Measurements from ENCODE around the gene DEGS2.

Gene DEGS2

DNA sequence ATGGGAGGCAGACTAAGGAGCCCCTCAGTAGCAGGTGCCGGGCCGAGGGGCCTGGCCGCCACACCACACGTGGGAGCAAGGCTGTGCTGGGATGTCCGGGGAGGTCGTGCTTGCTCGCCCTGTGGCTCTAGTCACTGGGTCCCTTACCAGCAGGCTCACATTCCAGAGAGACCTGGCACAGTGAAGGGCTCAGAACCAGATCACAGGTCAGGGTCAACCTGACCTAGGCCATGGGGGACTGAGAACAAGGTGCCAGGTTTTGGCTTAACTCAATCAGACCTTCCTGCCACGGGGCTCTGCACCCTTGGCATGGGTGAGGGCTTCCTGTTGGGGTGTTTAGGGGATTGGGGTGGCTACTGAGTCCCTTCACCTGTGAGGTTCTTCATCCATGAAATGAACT lies 22.3 kb downstream of the DEGS2 start:
- DNase-seq (ENCODE audit: insufficient read length) (no peak), FAIRE-seq (no peak)

GRCh38 chr14:100135784-100136183 lies 23.7 kb downstream of the DEGS2 start:
- no peak for TF ChIP-seq TAF1 (IDR thresholded peaks at IDR 0.05; ENCODE audit: borderline replicate concordance, low read depth, low read length)
- no peak for TF ChIP-seq POLR2A (IDR thresholded peaks at IDR 0.05; ENCODE audit: low read depth, low read length)
- TF ChIP-seq POLR2AphosphoS5 (IDR thresholded peaks at IDR 0.05; ENCODE audit: low read depth, low read length), result no peak
- DNase-seq (ENCODE audit: insufficient read length) (no peak), FAIRE-seq (no peak)

More for the DNA sequence above, 22.3 kb downstream of the DEGS2 start:
- TF ChIP-seq POLR2AphosphoS5 (IDR thresholded peaks at IDR 0.05; ENCODE audit: low read depth, low read length), result no peak
- TF ChIP-seq POLR2A (IDR thresholded peaks at IDR 0.05; ENCODE audit: low read depth, low read length), result no peak
- no peak for TF ChIP-seq TAF1 (IDR thresholded peaks at IDR 0.05; ENCODE audit: borderline replicate concordance, low read depth, low read length)

GRCh38 chr14:100135073-100135472 lies 24.4 kb downstream of the DEGS2 start:
- TF ChIP-seq POLR2A (IDR thresholded peaks at IDR 0.05; ENCODE audit: low read depth, low read length), result no peak
- TF ChIP-seq POLR2AphosphoS5 (IDR thresholded peaks at IDR 0.05; ENCODE audit: low read depth, low read length), result no peak
- no peak for TF ChIP-seq TAF1 (IDR thresholded peaks at IDR 0.05; ENCODE audit: borderline replicate concordance, low read depth, low read length)
- DNase-seq (ENCODE audit: insufficient read length) (no peak), FAIRE-seq (no peak)

DNA sequence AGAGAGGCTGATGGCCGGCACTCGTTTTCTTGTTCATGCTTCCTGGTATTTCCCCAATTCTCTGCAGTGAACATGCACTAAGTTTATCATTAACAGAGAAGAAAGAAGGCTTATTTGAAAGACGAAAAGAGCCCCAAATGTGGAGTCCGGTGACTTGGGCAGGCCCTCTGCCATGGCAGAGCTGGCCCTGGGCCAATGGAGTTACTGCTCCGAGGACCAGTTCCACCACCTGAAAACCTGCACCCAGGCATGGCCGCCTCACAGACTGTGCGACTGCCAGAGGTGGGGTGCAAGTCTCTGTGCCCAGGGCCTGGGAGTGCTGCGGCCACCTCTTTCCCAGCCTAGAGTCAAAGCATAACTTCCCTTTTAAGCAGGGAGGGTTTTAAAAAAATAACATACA lies 24.9 kb downstream of the DEGS2 start:
- DNase-seq (ENCODE audit: insufficient read length) (no peak), FAIRE-seq (no peak)
- no peak for TF ChIP-seq TAF1 (IDR thresholded peaks at IDR 0.05; ENCODE audit: borderline replicate concordance, low read depth, low read length)
- no peak for TF ChIP-seq POLR2AphosphoS5 (IDR thresholded peaks at IDR 0.05; ENCODE audit: low read depth, low read length)
- no peak for TF ChIP-seq POLR2A (IDR thresholded peaks at IDR 0.05; ENCODE audit: low read depth, low read length)

DNA sequence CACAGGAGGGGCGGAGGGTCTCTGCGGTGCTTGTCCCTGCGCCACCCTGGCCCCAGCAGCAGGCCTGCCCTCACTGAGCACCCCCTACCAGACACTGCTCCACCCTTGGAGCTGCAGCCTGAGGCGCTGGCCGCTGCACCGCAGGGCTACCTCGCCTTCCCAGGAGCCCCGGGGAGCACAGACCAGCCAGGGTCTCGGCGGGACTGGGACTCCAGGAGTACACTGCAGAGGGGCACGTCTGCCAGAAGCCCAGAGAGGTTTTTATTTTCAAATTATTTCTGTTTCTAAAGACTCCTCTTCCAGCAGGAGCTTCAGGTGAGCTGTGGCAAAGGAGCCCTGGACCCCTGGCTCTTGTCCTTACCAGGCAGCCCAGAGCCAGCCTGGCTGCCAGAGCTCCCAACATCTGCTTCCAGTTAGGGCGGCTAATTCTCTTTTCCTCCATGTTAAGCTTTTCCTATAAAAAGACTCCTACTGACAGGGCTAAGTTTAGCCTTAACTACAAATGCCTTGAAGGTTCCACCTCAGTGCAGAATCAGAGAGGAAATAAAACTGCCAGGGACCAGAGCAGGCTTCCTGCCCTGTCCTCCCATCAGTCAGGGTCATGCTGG lies 26.4 kb downstream of the DEGS2 start:
- FAIRE-seq, result no peak
- no peak for DNase-seq (ENCODE audit: insufficient read length)
- no peak for TF ChIP-seq TAF1 (IDR thresholded peaks at IDR 0.05; ENCODE audit: borderline replicate concordance, low read depth, low read length)
- TF ChIP-seq POLR2AphosphoS5 (IDR thresholded peaks at IDR 0.05; ENCODE audit: low read depth, low read length), result no peak
- TF ChIP-seq POLR2A (IDR thresholded peaks at IDR 0.05; ENCODE audit: low read depth, low read length), result no peak

DNA sequence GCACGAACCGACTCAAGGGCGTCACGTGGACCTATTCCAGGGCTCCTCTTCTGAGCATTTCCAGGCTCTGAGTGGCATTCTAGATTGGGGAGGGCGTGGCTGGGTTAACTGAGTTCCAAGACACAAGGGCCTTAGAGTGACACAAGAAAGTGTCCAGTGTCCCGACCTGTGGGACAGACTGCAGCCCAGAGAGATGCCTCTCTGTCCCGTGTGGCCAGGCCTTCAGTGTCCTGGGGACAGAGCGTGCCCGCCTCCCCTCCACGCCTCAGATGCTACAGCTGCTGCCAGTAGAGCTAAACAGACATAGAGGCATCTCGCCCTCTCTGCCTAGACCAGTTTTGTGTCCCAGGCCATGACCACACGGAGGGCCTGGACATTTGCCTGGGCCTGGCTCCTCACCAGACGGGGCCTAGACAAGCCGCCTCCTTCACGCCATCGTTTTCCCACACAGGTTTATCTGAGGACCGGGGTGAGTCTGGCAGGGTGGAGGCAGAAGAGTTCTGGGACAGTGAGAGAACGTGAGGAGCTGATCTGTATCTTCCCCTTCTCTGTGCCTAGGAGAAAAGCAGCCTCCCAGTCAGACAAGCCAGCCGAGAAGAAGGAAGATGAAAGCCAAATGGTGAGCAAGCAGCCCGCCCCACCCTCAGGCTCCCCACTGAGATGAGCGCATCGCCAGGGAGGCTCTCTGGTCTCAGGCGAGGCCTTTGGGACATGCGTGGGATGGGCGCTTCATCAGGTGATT lies 27.1 kb downstream of the DEGS2 start:
- no peak for FAIRE-seq
- DNase-seq (ENCODE audit: insufficient read length), result no peak
- TF ChIP-seq TAF1 (IDR thresholded peaks at IDR 0.05; ENCODE audit: borderline replicate concordance, low read depth, low read length), result no peak

- DNase-seq (ENCODE audit: insufficient read length), result no peak
- FAIRE-seq, result no peak
- TF ChIP-seq TAF1 (IDR thresholded peaks at IDR 0.05; ENCODE audit: borderline replicate concordance, low read depth, low read length) (no peak), POLR2A (IDR thresholded peaks at IDR 0.05; ENCODE audit: low read depth, low read length) (no peak), POLR2AphosphoS5 (IDR thresholded peaks at IDR 0.05; ENCODE audit: low read depth, low read length) (no peak)
Observed at GRCh38 chr14:100131181-100131580, 28.3 kb downstream of the DEGS2 start.

DNA sequence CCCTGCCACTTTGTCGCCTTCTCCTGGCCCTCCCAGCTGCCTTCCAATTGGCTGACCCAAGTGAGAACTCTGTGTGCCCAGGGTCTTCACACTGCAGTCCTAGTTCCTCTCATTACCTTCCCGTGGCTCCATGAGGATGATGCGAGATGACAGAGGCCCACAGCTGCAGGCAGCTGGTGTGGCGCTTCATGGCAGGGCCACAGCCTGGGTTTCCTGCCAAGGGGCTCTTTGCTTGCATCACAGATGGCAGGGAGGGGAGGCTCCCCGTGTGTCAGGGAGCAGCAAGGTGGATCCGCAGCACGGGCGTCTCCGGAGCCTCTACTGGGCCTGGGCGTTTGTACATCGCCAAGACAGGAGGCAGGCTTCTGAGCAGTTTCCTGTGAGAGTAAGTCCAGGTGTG lies 28.9 kb downstream of the DEGS2 start:
- no peak for DNase-seq (ENCODE audit: insufficient read length)
- TF ChIP-seq POLR2AphosphoS5 (IDR thresholded peaks at IDR 0.05; ENCODE audit: low read depth, low read length), result no peak
- no peak for TF ChIP-seq POLR2A (IDR thresholded peaks at IDR 0.05; ENCODE audit: low read depth, low read length)
- TF ChIP-seq TAF1 (IDR thresholded peaks at IDR 0.05; ENCODE audit: borderline replicate concordance, low read depth, low read length), result no peak
- FAIRE-seq, result no peak

DNA sequence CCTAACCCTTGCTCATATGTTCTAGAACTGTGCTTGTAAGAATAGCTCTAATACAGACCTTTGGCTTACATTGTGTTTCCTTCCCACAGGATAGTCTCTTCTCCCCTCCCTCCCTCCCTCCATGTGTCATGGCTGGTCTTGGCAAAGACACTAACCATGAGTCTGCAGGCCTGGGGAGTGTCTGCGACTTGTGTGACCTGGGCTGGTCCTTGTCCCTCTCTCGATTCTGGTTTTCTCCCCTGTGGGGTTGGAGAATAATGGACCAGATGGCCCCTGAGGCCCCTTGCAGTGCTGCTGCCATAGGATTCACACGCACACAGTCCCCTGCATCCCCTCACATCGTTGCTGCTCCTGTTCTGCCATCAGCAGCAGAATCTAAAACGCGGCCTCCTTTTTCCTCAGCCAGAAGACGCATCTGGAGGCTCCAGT lies 30.3 kb downstream of the DEGS2 start:
- no peak for FAIRE-seq
- TF ChIP-seq TAF1 (IDR thresholded peaks at IDR 0.05; ENCODE audit: borderline replicate concordance, low read depth, low read length) (no peak), POLR2AphosphoS5 (IDR thresholded peaks at IDR 0.05; ENCODE audit: low read depth, low read length) (no peak), POLR2A (IDR thresholded peaks at IDR 0.05; ENCODE audit: low read depth, low read length) (no peak)
- DNase-seq (ENCODE audit: insufficient read length), result no peak

DNA sequence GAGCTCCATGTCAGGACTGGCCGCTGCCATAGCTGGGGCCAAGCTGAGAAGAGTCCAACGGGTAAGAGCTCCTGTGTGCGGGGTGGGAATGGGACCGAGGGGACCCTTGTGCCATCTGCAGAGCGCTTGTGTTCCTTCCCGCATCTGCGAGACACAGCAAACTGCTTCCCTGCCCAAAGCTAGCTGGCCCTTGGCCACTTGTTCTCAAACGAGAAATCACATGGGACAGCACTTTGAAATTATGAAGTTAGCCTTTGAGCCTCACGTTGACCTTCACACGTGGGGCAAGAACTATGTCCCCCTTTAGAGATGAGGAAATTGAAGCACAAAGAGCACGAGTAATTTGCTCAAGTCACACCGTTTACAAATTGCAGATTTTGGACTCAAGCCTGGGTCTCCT lies 30.8 kb downstream of the DEGS2 start:
- no peak for TF ChIP-seq TAF1 (IDR thresholded peaks at IDR 0.05; ENCODE audit: borderline replicate concordance, low read depth, low read length)
- TF ChIP-seq POLR2AphosphoS5 (IDR thresholded peaks at IDR 0.05; ENCODE audit: low read depth, low read length), result no peak
- TF ChIP-seq POLR2A (IDR thresholded peaks at IDR 0.05; ENCODE audit: low read depth, low read length), result no peak
- DNase-seq (ENCODE audit: insufficient read length) (no peak), FAIRE-seq (no peak)

DNA sequence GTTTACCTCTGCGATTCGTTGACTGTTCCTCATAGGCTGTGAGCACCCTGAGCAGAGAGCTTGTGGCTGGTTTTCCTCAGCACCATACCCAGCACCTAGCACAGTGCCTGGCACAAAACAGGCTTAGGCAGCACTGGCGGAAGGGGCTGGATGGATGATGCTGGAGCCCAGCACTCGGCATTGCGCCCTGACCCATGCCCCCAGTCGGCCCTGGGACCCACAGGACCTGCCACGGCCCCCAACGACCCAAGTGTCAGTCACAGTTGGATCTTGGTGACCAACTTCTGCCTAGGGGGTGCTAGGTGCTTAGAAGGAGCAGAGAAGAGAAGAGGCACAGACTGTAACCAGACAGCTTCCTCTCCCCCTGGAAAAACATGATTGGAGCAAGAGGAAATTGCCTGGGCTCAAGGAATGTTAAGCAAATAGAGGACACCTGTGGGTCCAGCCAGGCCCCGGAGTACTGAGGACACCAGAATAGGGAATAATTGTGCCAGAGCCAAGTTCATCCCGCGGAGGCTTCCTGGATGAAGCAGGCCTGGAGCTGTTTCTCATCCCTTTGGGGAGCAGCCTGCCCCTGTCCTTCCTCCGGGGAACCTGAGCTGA lies 31.5 kb downstream of the DEGS2 start:
- DNase-seq (ENCODE audit: insufficient read length), result no peak
- no peak for TF ChIP-seq POLR2AphosphoS5 (IDR thresholded peaks at IDR 0.05; ENCODE audit: low read depth, low read length)
- no peak for TF ChIP-seq TAF1 (IDR thresholded peaks at IDR 0.05; ENCODE audit: borderline replicate concordance, low read depth, low read length)
- no peak for TF ChIP-seq POLR2A (IDR thresholded peaks at IDR 0.05; ENCODE audit: low read depth, low read length)
- no peak for FAIRE-seq

DNA sequence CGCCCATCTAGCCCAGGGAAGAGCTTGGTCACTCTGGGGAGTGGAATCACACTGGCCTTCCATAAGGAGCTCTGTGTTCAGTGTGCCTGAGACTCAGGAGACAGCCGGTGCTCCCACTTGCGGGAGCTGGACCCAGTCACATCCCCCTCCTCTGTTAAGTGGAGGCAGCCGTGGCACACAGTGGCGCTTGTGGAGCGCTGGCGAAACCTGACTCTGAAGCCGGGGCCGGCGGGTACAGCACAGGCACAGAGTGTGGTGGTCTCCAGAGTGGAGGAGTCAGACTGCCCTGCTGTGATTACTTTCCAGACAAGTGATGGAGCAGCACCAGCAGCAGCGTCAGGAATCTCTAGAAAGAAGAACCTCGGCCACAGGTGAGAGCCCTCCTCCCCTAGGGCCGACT lies 33.0 kb downstream of the DEGS2 start:
- FAIRE-seq (no peak), DNase-seq (ENCODE audit: insufficient read length) (no peak)
- TF ChIP-seq POLR2AphosphoS5 (IDR thresholded peaks at IDR 0.05; ENCODE audit: low read depth, low read length), result no peak
- TF ChIP-seq TAF1 (IDR thresholded peaks at IDR 0.05; ENCODE audit: borderline replicate concordance, low read depth, low read length), result no peak
- TF ChIP-seq POLR2A (IDR thresholded peaks at IDR 0.05; ENCODE audit: low read depth, low read length), result no peak

Data from GM12892 (cell line).